DND-41 (cell line): ENCODE measurements around the gene FSCN2.

Experiments
- CTCF ChIP-seq: IDR thresholded peaks from 2 replicates; pipeline ENCODE4 v1.5.1; 2012; ENCODE audit warnings: borderline replicate concordance, low read length, moderate library complexity, mild to moderate bottlenecking; ENCODE audit not compliant: poor library complexity, severe bottlenecking; ENCODE audit errors: extremely low read depth
- EZH2 ChIP-seq: IDR thresholded peaks from 3 replicates; pipeline ENCODE4 v1.6.1; 2012; ENCODE audit warnings: borderline replicate concordance, low read depth, mild to moderate bottlenecking, moderate library complexity, low read length, inconsistent platforms; ENCODE audit not compliant: severe bottlenecking

DNA sequence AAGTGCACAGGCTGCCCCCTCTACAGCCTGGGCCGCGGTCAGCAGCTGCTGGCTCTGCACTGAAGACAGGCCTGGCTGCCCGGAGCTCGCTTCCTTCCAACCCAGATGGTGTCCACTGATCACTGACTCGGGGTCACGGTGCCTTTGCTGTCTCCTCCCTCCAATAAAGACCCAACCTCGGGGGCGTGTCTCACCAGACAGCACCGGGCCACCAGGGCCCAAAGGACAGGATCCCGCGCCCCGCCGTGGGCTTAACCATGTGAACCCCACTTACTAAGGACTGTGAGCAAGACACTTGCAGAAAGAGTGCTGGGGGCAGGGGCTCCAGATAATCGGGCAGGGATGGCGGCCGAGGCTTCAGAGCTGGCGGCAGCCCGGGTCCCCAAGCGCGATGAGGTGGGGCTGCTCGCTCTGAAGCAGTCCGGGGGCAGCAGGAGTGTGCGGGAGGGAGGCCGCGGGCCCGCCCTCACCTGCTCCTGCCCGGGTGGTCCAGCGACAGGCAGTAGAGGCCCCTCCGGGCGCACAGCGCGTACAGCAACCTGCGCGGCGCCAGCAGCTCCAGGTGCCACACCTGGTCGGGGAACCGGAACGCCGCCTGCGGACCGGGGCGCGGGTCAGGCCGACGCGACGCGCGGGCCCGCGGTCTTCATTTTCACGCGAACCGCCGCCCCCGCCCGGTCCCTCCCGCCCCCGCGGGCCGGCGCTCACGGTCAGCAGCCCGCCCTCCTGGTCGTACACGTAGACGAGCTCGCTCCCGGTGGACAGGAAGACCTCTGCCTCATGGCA is 23.5 kb downstream of the FSCN2 start:
- TF ChIP-seq CTCF, result no peak
- TF ChIP-seq EZH2, result no peak
